Fibroblast of pulmonary artery (primary cell): ENCODE results near the gene CD180.

Experiments
- DNase-seq: peaks from one replicate; pipeline ENCODE4 v3.0.0-alpha.2; 2010; ENCODE audit warnings: low read depth
- H3K4me3 ChIP-seq: replicated peaks from 2 replicates; pipeline ENCODE4 v1.5.1; 2011; ENCODE audit warnings: low read depth, mild to moderate bottlenecking, control low read depth, low read length, moderate library complexity
- TF ChIP-seq, protein P1 (sequence below): IDR thresholded peaks from 2 replicates; pipeline ENCODE4 v1.5.1; 2011; ENCODE audit warnings: mild to moderate bottlenecking, control low read depth, low read length, inconsistent platforms; ENCODE audit errors: missing control alignments

CD180 gene

DNA sequence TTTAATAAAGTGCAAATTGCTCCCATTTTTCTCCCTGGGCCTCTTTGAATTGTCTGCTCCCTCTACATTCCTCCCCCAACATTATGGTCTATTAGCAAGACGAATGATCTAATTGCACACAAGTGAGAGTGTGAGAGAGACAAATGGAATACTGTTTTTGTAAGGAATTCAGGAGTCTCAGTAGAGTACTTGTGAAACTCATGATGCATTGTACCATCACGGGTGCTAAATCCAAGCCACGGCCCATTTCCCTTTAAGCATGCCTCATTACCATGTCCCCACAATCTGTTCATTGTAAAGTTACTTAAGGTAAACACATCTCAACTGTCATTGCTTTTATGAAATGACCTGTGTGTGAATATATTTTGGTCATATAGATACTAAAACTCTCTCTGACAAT is 62.8 kb downstream of the CD180 start:
- no peak overlapping the region for H3K4me3 ChIP-seq
- DNase-seq = no peak
- TF ChIP-seq, protein P1, sequence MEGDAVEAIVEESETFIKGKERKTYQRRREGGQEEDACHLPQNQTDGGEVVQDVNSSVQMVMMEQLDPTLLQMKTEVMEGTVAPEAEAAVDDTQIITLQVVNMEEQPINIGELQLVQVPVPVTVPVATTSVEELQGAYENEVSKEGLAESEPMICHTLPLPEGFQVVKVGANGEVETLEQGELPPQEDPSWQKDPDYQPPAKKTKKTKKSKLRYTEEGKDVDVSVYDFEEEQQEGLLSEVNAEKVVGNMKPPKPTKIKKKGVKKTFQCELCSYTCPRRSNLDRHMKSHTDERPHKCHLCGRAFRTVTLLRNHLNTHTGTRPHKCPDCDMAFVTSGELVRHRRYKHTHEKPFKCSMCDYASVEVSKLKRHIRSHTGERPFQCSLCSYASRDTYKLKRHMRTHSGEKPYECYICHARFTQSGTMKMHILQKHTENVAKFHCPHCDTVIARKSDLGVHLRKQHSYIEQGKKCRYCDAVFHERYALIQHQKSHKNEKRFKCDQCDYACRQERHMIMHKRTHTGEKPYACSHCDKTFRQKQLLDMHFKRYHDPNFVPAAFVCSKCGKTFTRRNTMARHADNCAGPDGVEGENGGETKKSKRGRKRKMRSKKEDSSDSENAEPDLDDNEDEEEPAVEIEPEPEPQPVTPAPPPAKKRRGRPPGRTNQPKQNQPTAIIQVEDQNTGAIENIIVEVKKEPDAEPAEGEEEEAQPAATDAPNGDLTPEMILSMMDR = no peak

DNA sequence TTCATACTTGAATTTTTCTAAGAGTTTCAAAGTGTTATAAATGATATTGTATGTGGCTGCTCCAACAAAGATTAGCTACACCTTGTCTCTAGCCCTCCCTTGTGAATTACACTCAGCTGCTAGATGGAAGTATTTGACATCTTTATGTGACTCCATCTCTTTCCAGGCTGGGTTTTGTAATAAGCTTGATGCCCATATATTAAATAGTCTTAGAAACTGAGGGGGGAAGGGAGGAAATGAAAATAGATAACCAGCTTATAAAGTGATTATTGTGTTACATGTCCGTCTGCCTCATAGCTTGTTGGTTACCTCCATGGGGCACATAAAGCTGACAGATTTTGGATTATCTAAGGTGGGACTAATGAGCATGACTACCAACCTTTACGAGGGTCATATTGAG is 63.4 kb downstream of the CD180 start:
- no peak for DNase-seq
- TF ChIP-seq, protein P1 = no peak

GRCh38 chr5:67129768-67130167 is 66.8 kb downstream of the CD180 start:
- DNase-seq = no peak
- H3K4me3 ChIP-seq = no peak overlapping the region
- TF ChIP-seq, protein P1 = no peak

More for the DNA sequence above, 63.4 kb downstream of the CD180 start:
- no peak overlapping the region for H3K4me3 ChIP-seq
